Measurements from ENCODE around the gene VAT1L. TPM values are rescaled to one million over a fixed set of nuclear protein-coding genes. Genes with fewer than 3 reads are reported as not detected.

The VAT1L gene
- total and polyA plus RNA-seq, 2 donors (not counting 1 experiment from before 2014, with no cell fraction given): not detected

DNA sequence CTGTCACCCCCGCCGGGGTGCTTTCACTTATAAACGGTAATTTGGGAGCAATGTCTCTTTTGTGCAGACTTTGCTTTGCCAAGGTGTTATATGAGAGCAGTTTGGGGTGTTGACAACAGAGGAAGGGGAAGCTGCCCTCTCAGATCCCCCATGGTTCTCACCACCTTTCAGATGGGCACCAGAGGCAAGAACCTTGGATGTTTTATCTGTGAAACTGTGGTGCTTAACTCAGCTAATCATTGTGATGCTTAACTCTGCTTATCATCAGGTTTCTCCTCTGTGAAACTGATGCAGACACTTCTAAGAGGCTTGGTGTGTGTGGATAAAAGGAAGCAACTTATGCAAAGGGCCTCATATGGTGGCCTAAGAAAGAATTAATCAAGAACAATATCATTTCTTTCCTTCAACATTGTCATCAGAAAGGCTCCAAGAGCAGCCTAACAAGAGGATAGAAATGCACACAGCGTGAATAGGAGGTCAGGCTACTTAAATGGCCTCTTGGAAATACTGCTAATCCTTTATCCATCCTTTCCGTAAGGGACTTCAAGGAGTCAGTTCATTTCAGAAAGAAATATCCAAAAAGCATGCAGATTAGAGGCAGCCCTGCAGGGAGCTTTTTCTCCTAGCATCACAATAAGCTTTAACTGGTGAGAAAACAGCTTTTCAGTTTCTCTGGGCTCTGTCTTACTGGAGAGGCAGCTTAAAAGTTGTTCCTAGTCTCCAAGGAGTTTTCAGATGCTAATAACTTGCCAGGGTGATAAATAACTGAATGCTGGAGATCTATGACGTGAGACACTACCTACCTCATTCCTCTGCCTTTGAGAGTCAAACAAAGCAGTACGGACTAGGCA, 178.9 kb downstream of the VAT1L start:
- Histone ChIP-seq H3K4me1 (ENCODE audit: control insufficient read depth in 2 of 2, insufficient read depth in 2 of 2, low read length in 2 of 2) (no peaks in the 10 kb centered on the region), H3K4me3 (ENCODE audit: control extremely low read depth in 1 of 5, extremely low read depth in 1 of 5, insufficient read depth in 1 of 5, low read depth in 2 of 5, low read length in 4 of 5) (no peak overlapping the region), H3K4me2 (replicated peaks; ENCODE audit: low read depth, low read length, poor library complexity, severe bottlenecking) (no peak overlapping the region), H3K9me3 (ENCODE audit: control extremely low read depth in 1 of 3, control insufficient read depth in 2 of 3, insufficient read depth in 1 of 3, low read length in 2 of 3) (no peaks in the 10 kb centered on the region), H4K20me1 (ENCODE audit: control insufficient read depth, insufficient read depth, low read length, poor library complexity, severe bottlenecking) (no peaks in the 10 kb centered on the region), H3K27me3 (replicated peaks in 1 of 4; ENCODE audit: control extremely low read depth in 1 of 4, control insufficient read depth in 3 of 4, insufficient read depth in 4 of 4, low read length in 3 of 4) (no peaks in the 10 kb centered on the region), H2AFZ (ENCODE audit: insufficient read depth, low read depth, low read length, poor library complexity, severe bottlenecking) (no peak overlapping the region), H3K9ac (ENCODE audit: low read length) (no peak overlapping the region), H3K27ac (ENCODE audit: low read length in 2 of 2) (no peak overlapping the region), H3K79me2 (ENCODE audit: control insufficient read depth, insufficient read depth, low read length) (no peaks in the 10 kb centered on the region), H3K36me3 (replicated peaks in 1 of 2; ENCODE audit: control extremely low read depth in 1 of 2, control insufficient read depth in 1 of 2, extremely low read depth in 1 of 2, insufficient read depth in 2 of 2, low read length in 1 of 2) (no peaks in the 10 kb centered on the region)
- no peak overlapping the region for H3K27ac Mint-ChIP-seq
- H3K4me3 Mint-ChIP-seq: no peak overlapping the region
- ChIA-PET POLR2A (no interaction called here), CTCF (interaction anchor here (1.3 to 1.6 kb wide), 2 partner anchors 43 to 291 kb away, joined by 3 to 4 read pairs; no protein-coding TSS in a partner anchor)
- no peak for TF ChIP-seq EZH2 (IDR thresholded peaks at IDR 0.05; ENCODE audit: borderline replicate concordance, insufficient read depth, low read depth, low read length, poor library complexity, severe bottlenecking)
- TF ChIP-seq, protein P1, sequence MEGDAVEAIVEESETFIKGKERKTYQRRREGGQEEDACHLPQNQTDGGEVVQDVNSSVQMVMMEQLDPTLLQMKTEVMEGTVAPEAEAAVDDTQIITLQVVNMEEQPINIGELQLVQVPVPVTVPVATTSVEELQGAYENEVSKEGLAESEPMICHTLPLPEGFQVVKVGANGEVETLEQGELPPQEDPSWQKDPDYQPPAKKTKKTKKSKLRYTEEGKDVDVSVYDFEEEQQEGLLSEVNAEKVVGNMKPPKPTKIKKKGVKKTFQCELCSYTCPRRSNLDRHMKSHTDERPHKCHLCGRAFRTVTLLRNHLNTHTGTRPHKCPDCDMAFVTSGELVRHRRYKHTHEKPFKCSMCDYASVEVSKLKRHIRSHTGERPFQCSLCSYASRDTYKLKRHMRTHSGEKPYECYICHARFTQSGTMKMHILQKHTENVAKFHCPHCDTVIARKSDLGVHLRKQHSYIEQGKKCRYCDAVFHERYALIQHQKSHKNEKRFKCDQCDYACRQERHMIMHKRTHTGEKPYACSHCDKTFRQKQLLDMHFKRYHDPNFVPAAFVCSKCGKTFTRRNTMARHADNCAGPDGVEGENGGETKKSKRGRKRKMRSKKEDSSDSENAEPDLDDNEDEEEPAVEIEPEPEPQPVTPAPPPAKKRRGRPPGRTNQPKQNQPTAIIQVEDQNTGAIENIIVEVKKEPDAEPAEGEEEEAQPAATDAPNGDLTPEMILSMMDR (IDR thresholded peaks at IDR 0.05): no peak
- no peaks in the 10 kb centered on the region for H3K9me3 Mint-ChIP-seq (ENCODE audit: insufficient read depth)
- no peak for DNase-seq
- intact Hi-C loops (cut with micrococcal nuclease): no loop called here
- 96% methylated on average over 2 of the region's 7 CpGs for WGBS (ENCODE audit: insufficient coverage)
- no peaks in the 10 kb centered on the region for H3K4me1 Mint-ChIP-seq
- no peak for ATAC-seq (ENCODE audit: low read depth)
- H3K27me3 Mint-ChIP-seq: peaks cover 10% of the 10 kb centered on the region

DNA sequence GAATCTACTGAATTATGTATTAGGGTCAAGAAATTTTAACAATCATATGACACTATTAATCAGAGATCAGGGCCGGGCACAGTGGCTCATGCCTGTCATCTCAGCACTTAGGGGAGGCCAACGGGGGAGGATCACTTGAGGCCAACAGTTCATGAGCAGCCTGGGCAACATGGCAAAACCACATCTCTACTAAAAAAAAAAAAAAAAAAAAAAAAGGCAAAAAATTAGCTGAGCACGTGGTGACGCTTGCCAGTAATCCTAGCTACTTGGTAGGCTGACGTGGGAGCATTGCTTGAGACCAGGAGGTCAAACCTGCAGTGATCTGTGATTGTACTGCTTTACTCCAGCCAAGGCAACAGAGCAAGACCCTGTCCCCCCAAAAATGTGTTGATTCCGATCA, 181.5 kb downstream of the VAT1L start:
- Histone ChIP-seq H3K27me3 (replicated peaks in 1 of 4; ENCODE audit: control extremely low read depth in 1 of 4, control insufficient read depth in 3 of 4, insufficient read depth in 4 of 4, low read length in 3 of 4) (no peaks in the 10 kb centered on the region), H3K27ac (ENCODE audit: low read length in 2 of 2) (no peak overlapping the region), H3K9ac (ENCODE audit: low read length) (no peak overlapping the region), H3K36me3 (replicated peaks in 1 of 2; ENCODE audit: control extremely low read depth in 1 of 2, control insufficient read depth in 1 of 2, extremely low read depth in 1 of 2, insufficient read depth in 2 of 2, low read length in 1 of 2) (no peaks in the 10 kb centered on the region), H3K79me2 (ENCODE audit: control insufficient read depth, insufficient read depth, low read length) (no peaks in the 10 kb centered on the region), H3K9me3 (ENCODE audit: control extremely low read depth in 1 of 3, control insufficient read depth in 2 of 3, insufficient read depth in 1 of 3, low read length in 2 of 3) (no peaks in the 10 kb centered on the region), H3K4me3 (ENCODE audit: control extremely low read depth in 1 of 5, extremely low read depth in 1 of 5, insufficient read depth in 1 of 5, low read depth in 2 of 5, low read length in 4 of 5) (no peak overlapping the region), H3K4me2 (replicated peaks; ENCODE audit: low read depth, low read length, poor library complexity, severe bottlenecking) (no peak overlapping the region), H2AFZ (ENCODE audit: insufficient read depth, low read depth, low read length, poor library complexity, severe bottlenecking) (no peak overlapping the region), H3K4me1 (ENCODE audit: control insufficient read depth in 2 of 2, insufficient read depth in 2 of 2, low read length in 2 of 2) (no peaks in the 10 kb centered on the region), H4K20me1 (ENCODE audit: control insufficient read depth, insufficient read depth, low read length, poor library complexity, severe bottlenecking) (no peaks in the 10 kb centered on the region)
- no peaks in the 10 kb centered on the region for H3K9me3 Mint-ChIP-seq (ENCODE audit: insufficient read depth)
- ChIA-PET POLR2A (no interaction called here), CTCF (interaction anchor here (0.8 to 5.1 kb wide), 8 partner anchors 11 to 304 kb away, joined by 3 to 65 read pairs (median 3); no protein-coding TSS in a partner anchor)
- TF ChIP-seq, protein P1 (IDR thresholded peaks at IDR 0.05): no peak
- TF ChIP-seq EZH2 (IDR thresholded peaks at IDR 0.05; ENCODE audit: borderline replicate concordance, insufficient read depth, low read depth, low read length, poor library complexity, severe bottlenecking): no peak
- H3K4me1 Mint-ChIP-seq: no peaks in the 10 kb centered on the region
- 89% methylated on average over 3 of the region's 6 CpGs for WGBS (ENCODE audit: insufficient coverage)
- H3K27ac Mint-ChIP-seq: no peak overlapping the region
- intact Hi-C loops (cut with micrococcal nuclease): loop anchor here (5.0 kb wide), 1 partner anchor 733 kb away; no protein-coding TSS in a partner anchor
- peaks cover 3% of the 10 kb centered on the region for H3K27me3 Mint-ChIP-seq
- H3K4me3 Mint-ChIP-seq: no peak overlapping the region
- no peak for DNase-seq
- no peak for ATAC-seq (ENCODE audit: low read depth)

All from B cell (primary cell).